HEK293T (cell line): Measurements from ENCODE around the gene RAD50.

Source experiments
- BHLHE40 ChIP-seq: fragments of 450-650 bp; IDR thresholded peaks from 2 replicates; pipeline ENCODE4 v1.6.1; 2016; ENCODE audit warnings: mild to moderate bottlenecking, moderate library complexity, borderline replicate concordance
- ELF4 ChIP-seq: fragments of 450-650 bp; IDR thresholded peaks from 2 replicates; pipeline ENCODE4 v1.6.1; 2017; ENCODE audit warnings: antibody characterized with exemption
- FOXA1 ChIP-seq: fragments of 450-650 bp; IDR thresholded peaks from 2 replicates; pipeline ENCODE4 v1.6.1; 2016; ENCODE audit warnings: mild to moderate bottlenecking
- FOXM1 ChIP-seq: fragments of 450-650 bp; IDR thresholded peaks from 2 replicates; pipeline ENCODE4 v1.6.1; 2017; ENCODE audit warnings: mild to moderate bottlenecking, borderline replicate concordance
- L3MBTL2 ChIP-seq: fragments of 450-650 bp; conservative IDR thresholded peaks from 2 replicates; pipeline ENCODE4 v1.6.1; 2016; ENCODE audit warnings: mild to moderate bottlenecking
- NFRKB ChIP-seq: fragments of 450-650 bp; IDR thresholded peaks from 2 replicates; pipeline ENCODE4 v1.6.1; 2016; ENCODE audit warnings: mild to moderate bottlenecking, moderate library complexity
- PKNOX1 ChIP-seq: fragments of 450-650 bp; IDR thresholded peaks from 2 replicates; pipeline ENCODE4 v1.6.1; 2016
- SP1 ChIP-seq: fragments of 450-650 bp; IDR thresholded peaks from 2 replicates; pipeline ENCODE4 v1.6.1; 2017
- SUZ12 ChIP-seq: fragments of 450-650 bp; IDR thresholded peaks from 2 replicates; pipeline ENCODE4 v1.6.1; 2016; ENCODE audit warnings: mild to moderate bottlenecking
- TARDBP ChIP-seq: fragments of 450-650 bp; IDR thresholded peaks from 2 replicates; pipeline ENCODE4 v1.6.1; 2016
- ZNF384 ChIP-seq: fragments of 450-650 bp; IDR thresholded peaks from 2 replicates; pipeline ENCODE4 v1.6.1; 2016

GRCh38 chr5:132661231-132662003 lies 104.6 kb downstream of the RAD50 start:
- no peak for TF ChIP-seq NFRKB
- TF ChIP-seq BHLHE40 = no peak
- no peak for TF ChIP-seq ZNF384
- TF ChIP-seq SUZ12 = no peak
- no peak for TF ChIP-seq FOXM1
- TF ChIP-seq TARDBP = no peak
- TF ChIP-seq ELF4 = no peak
- TF ChIP-seq FOXA1 = no peak
- TF ChIP-seq L3MBTL2 = no peak
- TF ChIP-seq PKNOX1 = no peak
- TF ChIP-seq SP1 = no peak
